ENCODE measurements around the gene SYT14. TPM values are rescaled to one million over a fixed set of nuclear protein-coding genes. Genes with fewer than 3 reads are reported as not detected.
A peak's percentile ranks its signal among the peaks of the same experiment; 100 is the strongest.

The SYT14 gene
- total and polyA plus RNA-seq, 2 of the 4 experiments (the other 2 are of a cell fraction), result 0.14 to 1.3 TPM

DNA sequence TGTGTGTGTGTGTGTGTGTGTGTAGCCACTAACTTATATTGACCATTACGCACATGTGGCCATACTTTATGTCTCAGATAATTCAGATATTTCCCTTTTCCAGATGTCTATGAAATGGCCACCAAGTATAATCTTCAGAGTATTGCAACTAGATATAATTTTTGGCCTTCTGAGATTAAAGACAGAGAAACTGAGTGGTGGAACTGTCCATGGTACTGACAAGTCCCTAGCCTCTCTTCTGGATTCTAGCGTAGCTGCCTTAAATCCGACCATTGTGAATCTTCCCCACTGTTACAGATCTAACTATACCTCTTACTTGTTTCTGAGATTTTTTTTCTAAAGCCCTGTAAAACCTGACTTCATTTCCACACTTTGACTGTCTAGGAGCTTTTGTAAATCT lies 194.6 kb downstream of the SYT14 start:
- in situ Hi-C loops (cut with MboI; ENCODE audit: low sequenced_read_pairs), result no loop called here
- H3K14ac ChIP-seq (replicated peaks; ENCODE audit: low read depth, low read length), result no peak overlapping the region

More for the DNA sequence above, 194.6 kb downstream of the SYT14 start:
- Histone ChIP-seq H2BK120ac (ENCODE audit: low read depth, low read length) (no peak overlapping the region), H4K91ac (ENCODE audit: insufficient read depth, low read depth, low read length) (no peak overlapping the region), H3K4me3 (ENCODE audit: insufficient read depth, low read depth, low read length) (no peak overlapping the region), H3K4me2 (ENCODE audit: low read depth, low read length) (no peak overlapping the region), H3K9ac (ENCODE audit: low read depth, low read length) (no peak overlapping the region), H3K9me3 (ENCODE audit: control insufficient read depth, insufficient read depth, low read length) (no peaks in the 10 kb centered on the region), H3K56ac (ENCODE audit: extremely low read depth, insufficient read depth, low read length) (no peak overlapping the region), H2AK9ac (replicated peaks; ENCODE audit: low read depth, low read length, poor library complexity) (no peak overlapping the region), H2AK5ac (ENCODE audit: low read depth, low read length) (no peak overlapping the region), H3K18ac (ENCODE audit: low read depth, low read length) (no peak overlapping the region), H2AFZ (replicated peaks; ENCODE audit: low read length, poor library complexity) (no peak overlapping the region), H3K36me3 (ENCODE audit: control insufficient read depth, insufficient read depth, low read length) (no peaks in the 10 kb centered on the region), H4K20me1 (ENCODE audit: insufficient read depth, low read length) (no peaks in the 10 kb centered on the region), H3K4me1 (ENCODE audit: control insufficient read depth, insufficient read depth, low read length) (no peaks in the 10 kb centered on the region), H3K79me1 (ENCODE audit: low read depth in 1 of 2, low read length in 2 of 2) (no peaks in the 10 kb centered on the region), H3K4ac (ENCODE audit: low read depth, low read length) (no peak overlapping the region), H3K23ac (ENCODE audit: low read depth, low read length) (no peak overlapping the region), H3K9me1 (ENCODE audit: insufficient read depth, low read length) (no peaks in the 10 kb centered on the region), H2BK15ac (ENCODE audit: low read depth, low read length) (no peak overlapping the region), H2BK5ac (ENCODE audit: low read depth, low read length, poor library complexity, severe bottlenecking) (no peak overlapping the region), H3K27ac (ENCODE audit: insufficient read depth, low read length) (no peak overlapping the region), H2BK20ac (ENCODE audit: low read depth, low read length) (no peak overlapping the region), H4K5ac (ENCODE audit: low read depth, low read length) (no peak overlapping the region), H4K8ac (ENCODE audit: low read depth in 2 of 2, low read length in 2 of 2) (no peak overlapping the region), H3K27me3 (ENCODE audit: control insufficient read depth, insufficient read depth, low read length) (no peaks in the 10 kb centered on the region)
- BruUV-seq (replicated peaks), result no TSS peak
- CTCF ChIA-PET, result interaction anchor here (1.0 to 1.7 kb wide), 2 partner anchors 11 to 179 kb away, joined by 3 to 5 read pairs; no protein-coding TSS in a partner anchor
- dilution Hi-C loops (cut with HindIII; ENCODE audit: low sequenced_read_pairs, unreplicated experiment) (no loop called here), intact Hi-C loops (cut with micrococcal nuclease) (no loop called here)
- 0% methylated on average over 1 of the region's 3 CpGs; no CpG with 5 or more reads in 1 of the 2 experiments for WGBS, 2 experiments (ENCODE audit: extremely low coverage in 2 of 2, insufficient read length in 1 of 2)
- TF ChIP-seq POLR2A (IDR thresholded peaks at IDR 0.05; ENCODE audit: low read depth, low read length) (no peak), CEBPB (IDR thresholded peaks at IDR 0.05; ENCODE audit: low read depth, low read length) (no peak), SMC3 (IDR thresholded peaks at IDR 0.05; ENCODE audit: low read depth, low read length) (no peak)
- POLR2A ChIA-PET (ENCODE audit: unreplicated experiment), result no interaction called here
- no peak for ATAC-seq (ENCODE audit: low read depth)
- peak; percentile 40 for DNase-seq
